T47D (cell line): ENCODE data around the gene SIM1.

Experiments
- DNase-seq, 2 experiments: peaks; one replicate each; pipeline versions ENCODE4 v3.0.0 to v3.0.0-alpha.2; 2011 to 2012; ENCODE audit warnings: low read depth in 1 of 2, low spot score in 1 of 2
- JUND ChIP-seq: IDR thresholded peaks from 2 replicates; pipeline ENCODE4 v1.6.1; 2012; ENCODE audit warnings: low read depth
- in situ Hi-C: cut with HindIII; loops from 2 replicates; pipeline ENCODE4 v1.10.0; 2016; ENCODE audit warnings: low sequenced_read_pairs, low pct_unique_long_range_greater_than_20kb

The SIM1 gene

DNA sequence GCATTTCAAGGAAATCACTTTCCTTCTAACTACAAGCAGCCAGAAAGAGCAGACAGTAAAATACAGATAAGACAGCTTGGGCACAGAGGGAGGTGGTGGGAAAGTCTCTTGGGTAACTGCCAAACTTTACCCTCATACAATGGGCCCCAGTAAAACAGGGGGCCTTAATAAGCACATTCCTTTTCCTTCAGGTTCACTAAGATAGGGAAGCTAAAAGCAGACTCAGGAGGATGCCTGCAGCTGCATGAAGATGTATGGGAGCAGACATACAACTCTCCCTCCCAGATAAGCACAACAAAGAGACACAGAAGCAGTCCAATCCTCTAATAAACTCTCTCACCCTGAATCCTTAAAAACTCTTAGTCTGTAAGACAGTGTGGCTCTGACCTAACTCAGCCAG, 49.0 kb downstream of the SIM1 start:
- in situ Hi-C loops, result no loop called here

GRCh38 chr6:100412872-100413271, 51.8 kb downstream of the SIM1 start:
- TF ChIP-seq JUND, result no peak
- no peak for DNase-seq
- in situ Hi-C loops, result no loop called here

More for the DNA sequence above, 49.0 kb downstream of the SIM1 start:
- TF ChIP-seq JUND, result no peak
- no peak for DNase-seq

GRCh38 chr6:100404051-100404450, 60.7 kb downstream of the SIM1 start:
- in situ Hi-C loops, result no loop called here
- no peak for TF ChIP-seq JUND
- no peak for DNase-seq

- in situ Hi-C loops, result no loop called here
Measured at GRCh38 chr6:100393493-100393892, 71.2 kb downstream of the SIM1 start.

DNA sequence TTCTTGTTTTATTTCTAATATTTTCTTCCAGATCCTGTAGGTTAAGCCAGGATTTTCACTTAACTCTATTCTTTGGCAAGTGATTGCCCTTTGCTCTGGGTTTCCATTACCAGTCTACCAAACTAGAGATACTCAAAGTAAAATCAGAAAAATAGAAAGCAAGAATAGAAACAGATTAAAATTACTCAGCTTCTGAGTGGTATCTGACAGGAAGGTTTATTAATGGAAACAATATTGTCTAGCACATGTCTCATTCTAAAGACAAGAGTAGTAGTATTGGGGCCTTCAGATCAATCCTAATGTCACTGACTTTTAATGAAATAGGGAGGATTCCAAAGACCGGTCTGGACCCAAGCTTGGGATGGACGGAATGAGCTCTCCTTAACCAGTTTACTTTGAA, 72.3 kb downstream of the SIM1 start:
- DNase-seq, result no peak
- TF ChIP-seq JUND, result no peak
- in situ Hi-C loops, result no loop called here

More at GRCh38 chr6:100393493-100393892, 71.2 kb downstream of the SIM1 start:
- no peak for TF ChIP-seq JUND
- no peak for DNase-seq

DNA sequence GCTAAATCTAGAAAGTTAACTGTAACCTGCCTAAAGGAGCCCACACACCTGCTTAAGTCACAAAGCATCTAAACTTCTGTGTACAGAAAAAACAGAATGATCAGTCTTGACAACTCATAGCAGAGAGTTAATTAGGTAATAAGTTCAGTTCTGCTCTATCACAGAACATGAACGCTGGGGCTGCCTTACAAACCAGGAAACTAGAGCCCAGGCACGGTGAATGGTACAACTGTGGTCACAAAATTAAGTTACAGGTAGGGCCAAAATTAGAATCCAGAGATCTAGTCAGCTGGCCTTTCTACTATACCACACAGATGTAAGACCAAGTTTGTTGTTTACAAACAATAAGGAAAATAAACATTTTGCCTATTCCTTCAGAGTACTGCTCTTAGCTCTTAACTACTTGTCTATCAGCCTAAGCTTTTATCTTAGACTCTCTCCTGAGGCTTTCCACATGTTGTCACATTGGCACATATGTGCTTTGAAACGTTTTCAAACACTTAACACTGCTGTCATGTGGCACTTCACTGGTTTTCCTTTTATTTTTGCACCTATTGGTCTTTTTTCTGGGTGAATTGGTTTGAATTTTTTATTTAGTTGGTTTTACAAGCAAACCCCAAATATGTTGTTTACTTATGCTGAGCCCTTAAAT, 75.7 kb downstream of the SIM1 start:
- in situ Hi-C loops, result no loop called here
- no peak for TF ChIP-seq JUND
- DNase-seq, result no peak

- in situ Hi-C loops, result no loop called here
Measured at GRCh38 chr6:100382767-100383195, 81.9 kb downstream of the SIM1 start.

DNA sequence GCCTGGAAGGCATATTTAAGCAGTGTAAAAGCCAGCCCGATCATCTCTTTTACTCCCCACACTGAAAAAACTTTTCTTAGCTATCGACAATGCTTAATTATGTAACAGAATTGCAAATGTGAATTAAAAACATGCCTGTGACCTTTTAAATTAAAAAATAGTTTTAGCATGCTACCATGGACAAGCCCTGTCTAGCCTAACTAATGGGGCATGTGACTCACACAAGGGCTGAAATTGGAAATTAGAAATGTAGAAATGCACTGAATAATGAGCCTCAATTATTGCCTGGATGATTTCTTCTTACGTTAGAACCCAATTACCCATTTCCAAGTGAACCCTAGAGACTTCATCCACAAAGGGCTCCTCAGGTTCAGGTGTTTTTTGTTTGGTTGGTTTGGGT, 82.7 kb downstream of the SIM1 start:
- in situ Hi-C loops, result no loop called here
- no peak for DNase-seq
- TF ChIP-seq JUND, result no peak

More at GRCh38 chr6:100382767-100383195, 81.9 kb downstream of the SIM1 start:
- no peak for TF ChIP-seq JUND
- DNase-seq, result no peak

DNA sequence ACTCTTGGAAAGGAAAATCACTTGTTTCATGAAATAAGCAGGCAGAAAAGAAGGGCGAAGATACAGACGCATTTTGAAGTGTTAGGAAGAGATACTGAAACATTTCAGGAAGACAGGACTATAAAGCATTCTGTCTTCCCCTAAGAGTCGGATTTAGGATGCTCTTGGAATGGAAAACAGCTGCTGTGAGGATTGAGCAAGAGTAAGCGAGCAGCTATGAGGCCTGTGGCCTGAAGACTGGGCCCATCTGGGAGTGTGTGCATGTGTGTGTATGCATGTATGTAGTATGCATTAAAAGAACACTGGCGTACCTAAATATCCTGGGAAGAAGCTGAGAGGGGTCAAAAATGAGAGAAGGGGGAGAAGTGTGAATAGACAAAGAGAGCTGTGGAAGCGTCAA, 83.6 kb downstream of the SIM1 start:
- DNase-seq, result no peak
- TF ChIP-seq JUND, result no peak
- in situ Hi-C loops, result no loop called here

DNA sequence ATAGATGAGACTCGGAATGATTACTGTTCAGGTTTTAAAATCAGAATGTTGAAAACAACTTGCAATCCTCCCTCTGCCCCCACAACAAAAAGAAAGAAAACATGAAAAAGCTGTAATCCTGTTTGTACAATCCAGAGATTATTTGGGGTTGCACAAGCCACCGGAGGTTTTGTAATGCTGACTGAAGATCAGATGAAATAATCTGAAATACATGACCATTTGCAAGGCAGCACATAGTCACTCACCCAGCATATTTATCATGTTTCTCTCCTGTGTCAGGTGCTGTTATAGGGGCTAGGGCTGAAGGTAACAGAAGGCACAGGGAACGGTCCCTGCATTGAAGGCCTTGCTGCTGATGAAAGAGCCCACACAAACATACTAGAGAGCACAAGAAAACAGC, 85.3 kb downstream of the SIM1 start:
- in situ Hi-C loops, result no loop called here
- no peak for TF ChIP-seq JUND
- DNase-seq, result no peak

DNA sequence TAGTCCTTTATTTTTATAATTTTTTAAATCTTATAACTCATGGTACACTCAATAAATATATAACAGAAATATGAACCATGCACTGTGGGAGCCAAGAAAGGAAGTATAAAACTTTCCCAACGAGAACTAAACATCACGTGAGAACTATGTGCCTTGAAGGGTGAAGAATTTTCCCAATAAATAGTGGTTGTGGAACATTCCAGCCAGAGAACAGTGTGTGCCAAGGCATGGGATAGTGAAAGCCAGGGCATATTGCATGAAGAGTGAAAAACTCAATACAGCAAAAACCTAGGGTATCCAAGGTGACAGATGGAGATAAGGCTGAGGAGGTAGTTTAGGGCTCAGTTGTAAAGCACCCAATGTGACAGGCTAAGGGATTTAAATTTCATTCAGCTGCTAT, 86.1 kb downstream of the SIM1 start:
- TF ChIP-seq JUND, result no peak
- in situ Hi-C loops, result no loop called here
- DNase-seq, result no peak

GRCh38 chr6:100376103-100376502, 88.6 kb downstream of the SIM1 start:
- TF ChIP-seq JUND, result no peak
- DNase-seq, result no peak
- in situ Hi-C loops, result no loop called here

GRCh38 chr6:100372326-100373091, 92.2 kb downstream of the SIM1 start:
- TF ChIP-seq JUND, result no peak
- no peak for DNase-seq
- in situ Hi-C loops, result no loop called here
